CD4-positive, alpha-beta T cell treated with Interleukin-6 for 4 hours (primary cell): Measurements from ENCODE around the gene SURF2.
A peak's percentile ranks its signal among the peaks of the same experiment; 100 is the strongest.
"Not testable (repeated sequence)": the region's sequence is repeated elsewhere in the genome, so short reads cannot be mapped to it uniquely, and the experiment has no call there.

Source experiments
- DNase-seq: peaks from one replicate; pipeline ENCODE4 v3.0.0-alpha.2; 2020; ENCODE audit warnings: mixed read lengths

SURF2 gene

GRCh38 chr9:133359399-133360175, 3.2 kb downstream of the SURF2 start:
- peak; percentile 50 for DNase-seq

DNA sequence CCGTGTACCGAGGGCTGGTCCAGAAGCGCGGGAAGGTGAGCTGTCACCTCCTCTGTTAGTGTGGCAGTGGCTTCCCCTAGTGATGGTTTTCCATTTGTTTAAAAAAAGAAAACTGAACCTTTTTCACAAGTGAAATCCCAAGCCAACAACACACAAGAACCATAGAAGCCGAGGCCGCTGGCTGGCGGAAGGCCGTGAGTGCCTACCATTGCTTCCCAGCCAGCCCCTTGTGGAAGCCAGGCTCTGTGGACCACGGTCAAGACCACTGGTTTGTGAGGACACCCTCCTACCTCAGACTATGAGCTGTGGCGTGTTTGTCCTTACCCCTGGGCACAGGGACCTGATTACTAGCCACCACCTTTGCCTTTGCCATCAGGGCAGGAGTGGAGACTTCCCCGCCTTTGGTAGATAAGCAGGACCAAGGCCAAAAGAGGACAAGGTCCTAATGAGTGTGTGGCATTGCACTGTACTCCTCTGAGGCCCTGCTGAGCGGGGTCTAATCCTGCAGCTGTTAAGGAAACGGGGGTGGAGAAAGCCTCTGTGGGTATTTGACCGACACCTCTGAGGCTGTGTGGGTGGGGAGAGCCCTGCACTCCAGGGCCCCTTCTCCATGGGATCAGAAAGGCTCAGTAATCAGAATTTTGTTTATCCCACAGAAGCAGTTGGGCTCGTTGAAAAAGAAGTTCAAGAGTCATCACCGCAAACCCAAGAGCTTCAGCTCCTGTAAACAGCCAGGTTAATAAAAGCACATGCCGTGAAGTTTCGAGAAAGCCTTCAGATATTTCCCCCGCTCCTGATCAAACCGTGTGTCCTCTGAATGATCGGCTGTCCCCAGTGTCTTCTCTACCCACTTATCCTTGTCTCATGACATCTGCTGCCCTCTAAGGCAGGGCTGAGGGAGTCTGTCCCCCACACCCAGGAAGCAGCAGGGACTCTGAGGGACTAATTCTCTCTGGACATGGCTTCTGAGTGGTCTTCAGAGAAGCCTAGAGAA, 4.3 kb downstream of the SURF2 start:
- no peak for DNase-seq

GRCh38 chr9:133361507-133362092, 5.2 kb downstream of the SURF2 start:
- DNase-seq: no peak

DNA sequence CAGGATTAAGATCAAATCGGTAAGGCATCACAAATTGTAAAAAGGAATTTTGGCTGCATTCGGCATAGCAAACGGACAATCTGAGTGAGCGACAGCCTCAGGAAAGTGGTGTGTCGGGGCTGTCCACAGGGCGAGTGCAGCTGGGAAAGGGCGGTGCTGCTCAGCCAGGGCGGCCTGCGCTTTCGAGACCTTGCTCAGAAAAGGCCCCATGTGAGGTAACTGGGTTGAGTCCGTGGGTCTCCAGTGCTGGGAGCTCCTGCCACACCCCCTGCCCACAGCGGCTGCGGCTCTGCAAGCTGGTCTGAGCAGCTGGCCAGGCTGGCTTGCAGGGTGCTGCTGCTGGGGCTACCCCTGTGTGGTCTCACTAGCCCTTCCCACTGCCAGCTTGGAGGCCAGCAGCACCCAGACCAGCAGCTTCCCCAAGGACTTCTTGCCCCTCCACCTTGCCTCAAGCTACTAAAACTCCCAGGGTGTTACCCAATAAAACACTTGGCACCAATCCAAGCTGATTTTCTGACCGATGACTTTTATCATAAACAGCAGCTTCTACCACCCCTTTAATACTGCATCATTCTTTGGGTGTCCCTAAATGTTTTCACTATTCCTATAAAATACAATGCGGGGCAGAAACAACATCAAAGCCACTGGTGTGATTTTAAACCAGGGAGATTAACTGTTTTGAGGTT, 6.2 kb downstream of the SURF2 start:
- DNase-seq: no peak

- DNase-seq: no peak
Observed at GRCh38 chr9:133366435-133366834, 10.1 kb downstream of the SURF2 start.

GRCh38 chr9:133367221-133367620, 10.9 kb downstream of the SURF2 start:
- DNase-seq: no peak

- no peak for DNase-seq
Observed at GRCh38 chr9:133367778-133368177, 11.4 kb downstream of the SURF2 start.

DNA sequence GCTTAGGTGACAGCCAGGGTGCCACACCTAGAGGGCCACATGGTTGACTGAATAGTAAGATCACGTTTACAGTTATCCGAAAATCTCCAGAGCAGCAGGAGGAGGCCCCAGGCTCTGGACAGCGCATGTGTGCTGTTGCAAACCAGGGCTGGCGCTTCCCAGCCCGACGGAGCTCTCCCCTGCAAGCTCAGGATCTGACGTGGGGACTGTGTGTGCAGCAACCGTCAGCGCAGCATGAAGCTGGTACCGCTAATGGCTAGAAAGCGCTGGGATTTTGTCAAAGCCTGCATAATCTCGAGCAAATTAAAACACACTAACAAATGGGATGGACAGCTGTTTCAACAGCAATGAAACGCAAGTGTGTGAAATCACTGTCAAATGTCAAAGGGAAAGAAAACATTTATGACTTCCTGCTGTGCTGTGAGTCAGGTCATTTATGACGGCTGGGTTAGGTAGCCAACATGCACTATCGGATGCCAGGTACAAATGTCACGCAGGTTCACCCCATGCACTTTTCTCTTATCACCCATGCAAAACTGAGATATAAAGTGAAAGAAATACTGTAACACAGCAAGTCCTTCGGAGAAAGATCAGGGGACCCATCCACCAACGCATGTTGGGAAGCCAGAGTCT, 12.0 kb downstream of the SURF2 start:
- no peak for DNase-seq

DNA sequence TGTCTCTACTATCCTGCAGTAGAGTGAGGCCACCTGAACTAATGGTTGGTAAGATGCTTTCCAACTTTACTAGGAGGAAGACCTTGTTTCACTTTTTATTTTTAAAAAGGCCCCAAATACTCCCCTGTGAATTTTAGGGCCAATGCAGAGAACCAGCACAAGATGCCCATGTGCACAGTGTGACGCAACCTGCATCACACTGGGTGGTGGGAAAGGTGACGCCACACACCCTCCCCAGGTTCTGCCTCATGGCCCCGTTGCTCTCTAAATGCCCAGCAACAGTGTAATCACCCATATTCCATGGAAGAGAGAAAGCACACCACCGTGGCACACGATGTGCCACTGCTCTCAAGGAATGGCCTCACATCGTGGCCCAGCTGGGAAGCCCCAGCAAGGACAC, 13.1 kb downstream of the SURF2 start:
- no peak for DNase-seq

GRCh38 chr9:133369933-133370332, 13.6 kb downstream of the SURF2 start:
- no peak for DNase-seq

- peak; percentile 67 for DNase-seq
Observed at GRCh38 chr9:133370685-133371084, 14.3 kb downstream of the SURF2 start.

DNA sequence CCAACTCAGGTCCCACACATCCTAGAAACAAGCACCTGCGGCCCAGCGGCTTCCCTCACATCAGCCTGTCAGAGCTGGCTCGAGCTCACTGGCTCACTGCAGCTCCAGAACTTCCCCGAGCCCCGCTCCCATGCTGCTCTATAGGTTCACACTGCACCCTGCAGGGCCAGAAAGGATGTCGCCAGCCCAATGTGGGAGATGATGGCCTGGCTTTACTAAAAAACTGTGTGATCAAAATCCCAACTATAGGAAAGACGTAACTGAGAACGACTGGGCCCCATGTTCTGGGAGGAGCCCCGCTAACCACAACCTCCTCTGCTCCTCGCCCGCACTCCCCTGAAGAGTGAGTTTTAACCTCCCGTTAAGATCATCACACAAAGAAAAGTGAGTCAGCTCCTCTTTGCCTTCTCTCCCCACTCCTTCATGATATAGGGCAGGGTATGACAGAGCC, 14.9 kb downstream of the SURF2 start:
- peak; percentile 80 for DNase-seq

- DNase-seq: no peak
Observed at GRCh38 chr9:133372144-133372543, 15.8 kb downstream of the SURF2 start.

- DNase-seq: peak; percentile 49
Observed at GRCh38 chr9:133374612-133375115, 18.3 kb downstream of the SURF2 start.

DNA sequence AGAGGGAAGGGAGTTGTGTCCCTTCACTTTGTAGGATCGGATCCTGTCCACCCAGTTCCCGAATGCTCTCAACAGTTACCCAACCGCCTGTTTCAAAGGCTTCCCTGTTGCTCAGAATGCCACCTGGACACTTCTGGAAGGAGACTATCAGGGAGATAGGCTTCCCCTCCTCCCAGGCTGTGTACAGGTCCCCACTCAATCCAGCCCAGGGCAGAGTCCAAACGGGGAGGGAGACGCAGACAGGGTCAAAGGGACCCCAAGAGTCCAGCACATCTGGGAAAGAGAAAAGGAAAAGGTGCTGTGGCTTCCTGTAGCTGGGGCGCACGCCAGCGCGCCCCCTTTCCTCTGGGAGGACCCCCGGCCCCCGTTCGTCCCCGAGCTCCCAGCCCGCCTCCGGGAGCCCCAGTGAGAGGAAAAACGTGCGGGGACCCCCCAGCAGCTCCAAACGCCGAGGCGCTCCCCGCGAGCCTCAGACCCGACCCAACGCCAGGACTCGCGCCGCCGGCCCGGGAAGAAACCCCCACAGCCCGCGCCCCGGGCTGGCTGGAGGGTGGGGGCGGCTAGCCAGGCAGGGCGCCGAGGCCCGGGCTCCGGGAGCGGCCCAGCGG, 18.9 kb downstream of the SURF2 start:
- DNase-seq: peak; percentile 21

GRCh38 chr9:133375724-133376654, 19.6 kb downstream of the SURF2 start, which contains the start of the genes STKLD1 and SURF4:
TSS of gene STKLD1 (plus strand) at chr9:133376366. CDS start at chr9:133376474, 108 bp downstream.
TSS of gene SURF4 (minus strand) at chr9:133376060. CDS start at chr9:133375969, 91 bp downstream.
- DNase-seq: peak; percentile 94

DNA sequence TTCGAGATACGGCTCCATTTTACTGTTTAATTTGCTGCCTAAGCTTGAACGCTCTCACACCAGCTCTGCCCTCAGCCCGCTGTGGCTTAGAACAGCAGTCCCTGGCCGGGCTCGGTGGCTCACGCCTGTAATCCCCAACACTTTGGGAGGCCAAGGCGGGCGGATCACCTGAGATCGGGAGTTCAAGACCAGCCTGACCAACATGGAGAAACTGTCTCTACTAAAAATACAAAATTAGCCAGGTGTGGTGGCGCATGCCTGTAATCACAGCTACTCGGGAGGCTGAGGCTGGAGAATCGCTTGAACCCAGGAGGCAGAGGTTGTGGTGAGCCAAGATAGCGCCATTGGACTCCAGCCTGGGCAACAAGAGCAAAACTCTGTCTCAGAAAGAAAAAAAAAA, 20.9 kb downstream of the SURF2 start:
- DNase-seq: not testable (repeated sequence)

GRCh38 chr9:133377721-133378216, 21.4 kb downstream of the SURF2 start:
- DNase-seq: no peak

DNA sequence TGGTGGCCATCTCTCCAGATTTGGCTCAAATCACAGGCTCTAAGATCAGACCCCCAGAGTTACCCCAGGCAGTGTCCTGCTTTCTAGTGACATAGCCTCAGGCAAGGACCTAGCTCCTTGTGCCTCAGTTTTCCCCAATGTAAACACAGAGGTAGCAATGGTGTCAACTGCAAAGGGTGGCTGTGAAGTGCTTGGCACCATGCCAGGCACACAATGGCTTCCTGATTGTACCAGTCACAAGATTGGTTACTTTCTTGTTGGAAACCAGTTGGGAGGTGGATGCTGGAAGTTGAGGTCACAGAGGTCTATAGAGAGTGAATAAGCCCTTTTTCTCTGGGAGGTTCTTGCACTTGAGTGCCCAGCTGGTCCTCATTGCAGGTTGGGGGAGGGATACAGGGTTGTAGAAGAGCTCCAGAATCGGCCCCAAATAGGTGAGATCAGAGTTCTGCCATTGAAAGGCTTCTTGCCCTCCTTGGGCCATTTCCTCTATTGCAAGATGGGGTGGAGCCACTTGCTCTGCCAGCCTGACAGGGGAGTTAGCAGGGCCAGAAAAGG, 22.1 kb downstream of the SURF2 start:
- DNase-seq: no peak
